BE2C (cell line): ENCODE results near the gene CISH.

ENCODE experiments used
- DNase-seq: peaks from one replicate; pipeline ENCODE4 v3.0.0-alpha.2; 2020
- H3K27me3 ChIP-seq: fragments of 250-450 bp; sonication (Bioruptor Pico); 2 replicates; pipeline ENCODE4 v1.5.1; 2020; ENCODE audit warnings: mild to moderate bottlenecking
- H3K36me3 ChIP-seq: fragments of 250-450 bp; sonication (Bioruptor Pico); 2 replicates; pipeline ENCODE4 v1.5.1; 2020; ENCODE audit warnings: mild to moderate bottlenecking
- H3K4me1 ChIP-seq: fragments of 250-450 bp; sonication (Bioruptor Pico); 2 replicates; pipeline ENCODE4 v1.5.1; 2020
- H3K4me3 ChIP-seq: 2 replicates; pipeline ENCODE4 v1.5.1; 2011; ENCODE audit warnings: low read depth, low read length
- H3K9me3 ChIP-seq: fragments of 250-450 bp; sonication (Bioruptor Pico); 2 replicates; pipeline ENCODE4 v1.5.1; 2020
- CTCF ChIP-seq: IDR thresholded peaks from 2 replicates; pipeline ENCODE4 v1.5.1; 2012; ENCODE audit warnings: mild to moderate bottlenecking, low read depth, low read length

Gene CISH

GRCh38 chr3:50622881-50623280 is 11.3 kb upstream of the CISH start:
- no peaks in the 10 kb centered on the region for H3K27me3 ChIP-seq
- H3K36me3 ChIP-seq: no peaks in the 10 kb centered on the region
- no peak for TF ChIP-seq CTCF
- no peaks in the 10 kb centered on the region; the same call in 1 of the 2 replicates for H3K4me1 ChIP-seq
- no peak overlapping the region for H3K4me3 ChIP-seq
- no peak for DNase-seq
- H3K9me3 ChIP-seq: no peaks in the 10 kb centered on the region

GRCh38 chr3:50620820-50621219 is 9.2 kb upstream of the CISH start:
- no peaks in the 10 kb centered on the region for H3K27me3 ChIP-seq
- H3K36me3 ChIP-seq: no peaks in the 10 kb centered on the region
- no peaks in the 10 kb centered on the region for H3K9me3 ChIP-seq
- no peaks in the 10 kb centered on the region for H3K4me1 ChIP-seq
- no peak for TF ChIP-seq CTCF
- no peak for DNase-seq
- H3K4me3 ChIP-seq: no peak overlapping the region

- H3K27me3 ChIP-seq: no peaks in the 10 kb centered on the region
- no peaks in the 10 kb centered on the region for H3K36me3 ChIP-seq
- H3K9me3 ChIP-seq: no peaks in the 10 kb centered on the region
- no peaks in the 10 kb centered on the region for H3K4me1 ChIP-seq
- TF ChIP-seq CTCF: no peak
- DNase-seq: no peak
- H3K4me3 ChIP-seq: no peak overlapping the region
Measured at GRCh38 chr3:50620420-50620819, 8.8 kb upstream of the CISH start.

GRCh38 chr3:50617911-50618481 is 6.4 kb upstream of the CISH start:
- no peak for TF ChIP-seq CTCF
- Histone ChIP-seq H3K36me3 (no peaks in the 10 kb centered on the region), H3K27me3 (no peaks in the 10 kb centered on the region), H3K4me3 (peak overlapping the region; percentile 57), H3K4me1 (no peaks in the 10 kb centered on the region), H3K9me3 (no peaks in the 10 kb centered on the region)
- DNase-seq: no peak

- Histone ChIP-seq H3K27me3 (no peaks in the 10 kb centered on the region), H3K4me1 (no peaks in the 10 kb centered on the region), H3K9me3 (no peaks in the 10 kb centered on the region), H3K4me3 (peak within 1 kb of the TSS; percentile 57), H3K36me3 (no peaks in the 10 kb centered on the region)
- no peak for DNase-seq
- TF ChIP-seq CTCF: no peak
Measured at GRCh38 chr3:50617096-50617791, 5.7 kb upstream of the CISH start, which contains the start of gene MAPKAPK3. MAPKAPK3 (plus strand) TSS chr3:50617151; CDS start chr3:50617566, 415 bp downstream.

GRCh38 chr3:50616770-50617095 is 5.2 kb upstream of the CISH start:
- Histone ChIP-seq H3K4me3 (peak overlapping the region; percentile 56), H3K4me1 (no peaks in the 10 kb centered on the region), H3K27me3 (no peaks in the 10 kb centered on the region), H3K36me3 (no peaks in the 10 kb centered on the region), H3K9me3 (no peaks in the 10 kb centered on the region)
- peak; percentile 81 for DNase-seq
- no peak for TF ChIP-seq CTCF
